Kasumi-1 (cell line): ENCODE data around the gene RAB27A.
"Not testable (repeated sequence)": the region's sequence is repeated elsewhere in the genome, so short reads cannot be mapped to it uniquely, and the experiment has no call there.

Experiments used
- DNase-seq, 2 experiments: peaks; one replicate each; lab custom pipeline; 2025; lab: John Stamatoyannopoulos, UW

Gene RAB27A

GRCh38 chr15:55250392-55250791 lies 39.2 kb downstream of the RAB27A start:
- DNase-seq = peak; percentile 74 to 83

GRCh38 chr15:55249885-55250284 lies 39.7 kb downstream of the RAB27A start:
- DNase-seq = not testable (repeated sequence)

- DNase-seq = no peak
Observed at GRCh38 chr15:55248895-55249294, 40.7 kb downstream of the RAB27A start.

GRCh38 chr15:55247766-55248427 lies 41.7 kb downstream of the RAB27A start:
- no peak for DNase-seq

DNA sequence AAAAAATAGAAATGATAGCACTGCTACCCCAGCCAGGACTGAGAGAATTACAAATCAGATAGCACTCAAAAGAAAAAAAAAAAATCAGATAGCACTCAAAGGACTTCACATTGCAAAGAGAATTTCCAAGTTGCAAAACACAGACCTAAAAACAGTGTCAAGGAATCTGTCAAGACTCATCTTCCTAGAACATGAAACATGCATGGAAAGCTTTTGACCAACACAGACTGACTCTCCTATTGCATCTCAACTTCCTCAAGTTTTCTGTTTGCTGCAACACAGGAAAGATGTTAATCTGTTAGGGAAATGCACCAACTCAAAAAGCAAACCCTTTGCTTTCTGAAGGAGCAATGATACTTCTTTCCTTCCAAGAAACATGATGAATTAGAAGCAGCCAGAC lies 42.3 kb downstream of the RAB27A start:
- peak; percentile 24 to 25 for DNase-seq

GRCh38 chr15:55246567-55246966 lies 43.0 kb downstream of the RAB27A start:
- no peak for DNase-seq

DNA sequence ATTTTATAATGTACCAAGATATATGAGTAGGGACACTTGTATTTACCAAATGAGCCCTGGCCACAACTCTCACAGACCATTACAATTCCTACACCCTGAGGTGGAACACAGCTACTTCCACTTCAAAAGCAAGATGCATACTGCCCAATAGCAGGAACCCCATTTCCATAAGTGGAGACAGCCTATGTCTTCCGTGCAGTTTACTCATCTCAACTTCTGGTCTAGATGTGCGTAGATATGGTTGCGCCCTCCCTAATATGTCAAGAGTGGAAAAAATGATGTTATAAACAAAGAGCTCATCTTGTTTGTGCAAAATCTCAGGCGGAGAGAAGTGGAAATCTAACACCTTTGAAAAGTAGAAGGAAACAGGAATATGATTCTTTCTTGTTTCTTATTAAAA lies 44.6 kb downstream of the RAB27A start:
- DNase-seq = no peak

- DNase-seq = no peak
Observed at GRCh38 chr15:55241891-55242290, 47.7 kb downstream of the RAB27A start.

- no peak for DNase-seq
Observed at GRCh38 chr15:55241186-55241585, 48.4 kb downstream of the RAB27A start.

GRCh38 chr15:55240125-55240760 lies 49.4 kb downstream of the RAB27A start:
- no peak for DNase-seq

DNA sequence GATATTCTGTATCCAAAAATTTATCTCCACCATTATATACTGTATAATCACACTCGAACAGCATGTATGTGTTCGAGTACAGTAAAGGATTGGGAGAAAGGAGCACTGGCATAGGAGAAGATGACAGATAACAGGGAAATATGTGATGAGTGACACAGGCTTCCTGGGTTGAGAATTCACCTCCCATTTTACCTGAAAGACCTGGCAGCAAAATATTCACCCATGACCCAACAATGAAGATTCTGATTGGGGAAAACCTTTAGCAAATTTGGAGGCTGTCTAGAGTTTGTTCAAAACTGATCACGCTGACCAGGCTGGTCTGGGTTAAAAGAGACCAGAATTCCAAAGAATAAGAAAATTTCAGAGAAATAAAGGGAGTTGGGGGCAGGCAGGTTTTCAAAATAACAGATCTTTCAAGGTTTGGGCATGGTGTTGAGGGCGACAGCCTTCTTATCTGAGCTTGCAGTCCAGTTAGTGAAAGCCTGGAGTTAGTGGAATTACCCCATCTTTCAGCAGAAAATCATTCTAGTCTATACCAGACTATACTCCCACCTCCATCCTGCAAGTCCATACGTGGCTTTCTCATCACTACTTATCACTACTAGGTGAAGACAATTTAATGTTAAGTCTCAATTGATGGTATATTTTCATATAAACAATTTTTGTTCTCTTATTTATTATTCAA lies 50.0 kb downstream of the RAB27A start:
- DNase-seq = no peak

DNA sequence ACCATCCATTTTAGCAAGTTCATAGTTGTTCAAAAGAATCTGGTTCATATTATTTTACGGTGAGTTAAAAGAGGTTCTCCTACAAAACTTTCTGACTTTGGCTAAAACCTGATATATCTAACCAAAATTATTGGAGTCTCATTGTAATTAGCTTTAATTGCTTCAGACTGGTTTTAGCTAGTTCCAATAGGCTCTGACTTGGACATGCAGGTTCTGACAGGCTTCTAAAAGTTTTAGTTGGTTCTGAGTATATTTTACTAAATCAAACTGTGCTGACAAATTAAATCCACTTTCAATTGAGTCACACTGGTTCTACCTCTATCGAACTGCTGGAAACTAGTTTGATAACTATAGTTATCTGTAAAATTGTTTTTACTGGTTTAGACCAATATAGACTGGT lies 50.7 kb downstream of the RAB27A start:
- no peak for DNase-seq

GRCh38 chr15:55237219-55238130 lies 52.1 kb downstream of the RAB27A start:
- DNase-seq = no peak

DNA sequence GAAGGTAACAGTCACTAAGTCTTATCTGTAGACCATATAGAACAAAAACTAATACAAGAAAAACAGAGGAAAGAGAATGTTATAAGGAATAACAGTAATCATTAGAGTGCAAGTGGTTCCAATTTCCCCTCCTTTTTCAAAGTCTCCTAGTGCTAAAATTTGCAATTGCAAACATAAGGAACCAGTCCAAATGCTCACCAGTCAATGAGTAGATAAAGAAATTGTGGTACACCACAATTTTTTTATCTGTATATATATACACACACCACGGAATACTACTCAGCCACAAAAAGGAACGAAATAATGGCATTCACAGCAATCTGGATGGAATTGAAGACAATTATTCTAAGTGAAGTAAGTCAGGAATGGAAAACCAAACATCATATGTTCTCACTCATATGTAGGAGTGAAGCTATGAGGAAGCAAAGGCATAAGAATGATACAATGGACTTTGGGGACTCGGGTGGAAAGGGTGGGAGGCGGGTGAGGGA lies 54.0 kb downstream of the RAB27A start:
- no peak for DNase-seq

- no peak for DNase-seq
Observed at GRCh38 chr15:55234800-55235104, 54.9 kb downstream of the RAB27A start.

DNA sequence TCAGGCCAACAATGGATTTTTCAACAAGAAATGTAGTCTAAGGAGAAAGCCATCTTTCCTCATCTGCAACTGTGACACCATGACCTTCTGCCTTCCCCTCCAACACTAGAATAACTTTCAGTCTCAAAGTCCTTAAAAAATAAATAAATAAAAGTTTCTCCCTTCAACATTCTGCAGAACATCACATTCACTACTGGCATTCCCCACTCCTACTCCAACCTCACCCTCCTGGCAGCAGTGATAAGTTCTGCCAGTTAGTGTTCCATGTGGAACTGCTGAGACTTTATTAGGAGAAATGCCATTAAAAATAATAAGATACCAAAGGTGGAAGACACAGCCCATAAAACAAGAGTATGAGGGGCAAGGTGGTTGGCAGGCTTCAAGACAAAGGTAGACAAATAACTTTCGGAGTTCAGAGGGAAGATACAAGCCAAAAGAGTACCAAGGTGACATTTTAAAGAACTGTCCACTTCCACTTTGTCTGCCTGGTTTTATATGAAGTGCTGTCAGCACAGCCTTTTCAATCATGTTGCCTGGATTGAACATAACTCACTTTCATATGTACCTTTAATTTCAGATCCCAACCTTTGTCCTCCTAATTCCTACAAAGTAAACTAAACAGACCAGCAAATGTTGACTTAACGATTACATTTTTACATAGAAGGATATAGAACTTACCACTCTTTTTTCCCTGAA lies 55.4 kb downstream of the RAB27A start:
- no peak for DNase-seq

DNA sequence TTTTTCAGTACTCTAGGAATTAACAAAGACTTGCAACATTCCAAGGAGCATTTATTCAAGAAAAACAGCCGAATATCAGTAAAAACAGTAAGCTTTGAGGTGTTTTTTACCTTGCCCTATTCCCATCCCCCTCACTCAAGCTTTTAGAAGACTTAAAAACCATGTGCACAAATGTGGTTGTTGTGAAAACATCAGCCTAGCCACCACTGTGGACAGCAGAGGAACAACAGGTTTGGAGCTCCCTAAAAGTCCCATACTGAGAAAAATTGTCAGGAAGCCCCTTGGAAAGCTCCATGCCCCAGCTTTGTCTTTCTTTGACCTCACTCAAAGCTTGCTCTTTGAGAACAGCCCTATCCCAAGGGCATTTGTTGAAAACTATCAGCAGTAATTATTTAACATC lies 58.2 kb downstream of the RAB27A start:
- no peak for DNase-seq

DNA sequence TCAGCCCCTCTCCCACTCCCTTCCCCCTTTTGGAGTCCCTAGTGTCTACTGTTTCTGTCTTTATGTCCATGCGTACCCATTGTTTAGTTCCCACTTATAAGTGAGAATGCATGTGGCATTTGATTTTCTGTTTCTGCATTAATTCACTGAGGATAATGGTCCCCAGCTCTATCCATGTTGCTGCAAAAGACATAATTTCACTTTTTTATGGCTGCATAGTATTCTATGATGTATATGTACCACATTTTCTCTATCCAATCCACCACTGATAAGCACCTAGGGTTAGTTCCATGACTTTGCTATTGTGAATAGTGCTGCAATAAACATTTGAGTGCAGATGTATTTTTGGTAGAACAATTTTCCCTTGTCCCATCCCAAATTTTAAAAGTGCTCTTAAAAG lies 58.7 kb downstream of the RAB27A start:
- DNase-seq = no peak

DNA sequence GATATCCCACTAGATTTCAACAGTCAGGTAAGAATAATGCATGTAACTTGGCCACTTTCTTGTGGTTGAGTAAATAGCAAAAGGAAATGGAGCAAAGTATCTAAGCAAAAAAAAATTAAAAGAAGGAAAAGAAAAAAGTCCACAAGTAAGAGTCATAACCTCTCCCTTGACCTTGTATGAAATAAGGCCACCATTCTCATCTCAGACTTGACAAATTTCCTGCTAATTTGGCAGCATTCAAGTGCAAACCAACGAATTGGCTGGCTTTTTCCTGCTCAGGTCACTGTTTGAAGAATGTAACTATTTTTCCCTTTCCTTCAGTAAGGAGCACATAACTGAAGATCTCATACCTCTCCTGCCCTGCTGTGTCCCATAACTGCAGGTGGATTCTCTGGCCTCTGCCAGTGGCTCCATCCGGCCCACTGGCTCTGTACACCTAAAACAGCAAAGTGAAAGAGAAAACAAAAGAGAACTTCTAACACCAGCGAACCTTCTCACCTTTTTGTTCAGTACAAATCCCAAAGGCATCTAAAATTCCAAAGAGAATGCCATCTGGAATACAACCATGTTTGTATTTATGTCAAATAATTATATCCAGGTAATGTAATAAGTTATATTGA lies 59.5 kb downstream of the RAB27A start:
- no peak for DNase-seq

DNA sequence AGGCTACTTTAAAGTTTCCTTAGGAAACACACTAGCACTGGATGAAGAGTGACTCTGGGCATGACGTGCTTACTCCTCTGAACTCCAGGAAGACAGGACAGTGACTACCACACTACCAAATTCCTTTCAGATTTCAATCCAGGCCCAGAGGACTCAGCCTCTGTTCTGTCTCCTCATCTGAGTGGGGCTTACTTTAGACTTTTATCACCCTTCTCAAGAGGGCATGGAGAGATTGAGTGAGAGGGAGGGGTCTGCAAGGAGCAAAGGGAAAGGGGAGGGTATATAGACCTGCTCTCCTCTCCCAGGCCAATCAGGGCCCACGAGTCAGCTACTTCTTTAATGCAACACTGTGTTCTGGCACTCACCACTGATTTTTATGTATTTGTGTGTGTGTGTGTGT lies 63.5 kb downstream of the RAB27A start:
- no peak for DNase-seq

DNA sequence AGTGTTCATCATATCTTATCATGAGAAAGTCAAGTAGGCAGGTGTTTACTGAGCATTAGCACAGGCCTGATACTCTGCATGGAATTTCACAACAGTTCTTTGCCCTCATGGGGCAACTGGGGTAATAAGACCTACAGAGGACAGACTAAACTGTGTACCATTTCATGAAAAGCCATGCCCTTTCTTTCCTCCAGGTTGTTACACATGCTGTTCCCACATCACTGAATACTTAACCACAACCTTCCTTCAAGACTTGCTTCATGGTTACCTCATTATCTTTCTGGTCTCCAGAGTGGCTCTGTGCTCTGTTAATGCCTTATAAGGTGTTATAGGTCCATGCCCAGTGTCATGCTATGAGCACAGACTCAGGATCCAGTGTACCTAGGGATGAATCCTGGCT lies 64.7 kb downstream of the RAB27A start:
- DNase-seq = peak in 1 of 2 experiments; percentile 43
